ENCODE results near the gene SERP1.
"Not testable (repeated sequence)": the region's sequence is repeated elsewhere in the genome, so short reads cannot be mapped to it uniquely, and the experiment has no call there.

The SERP1 gene

DNA sequence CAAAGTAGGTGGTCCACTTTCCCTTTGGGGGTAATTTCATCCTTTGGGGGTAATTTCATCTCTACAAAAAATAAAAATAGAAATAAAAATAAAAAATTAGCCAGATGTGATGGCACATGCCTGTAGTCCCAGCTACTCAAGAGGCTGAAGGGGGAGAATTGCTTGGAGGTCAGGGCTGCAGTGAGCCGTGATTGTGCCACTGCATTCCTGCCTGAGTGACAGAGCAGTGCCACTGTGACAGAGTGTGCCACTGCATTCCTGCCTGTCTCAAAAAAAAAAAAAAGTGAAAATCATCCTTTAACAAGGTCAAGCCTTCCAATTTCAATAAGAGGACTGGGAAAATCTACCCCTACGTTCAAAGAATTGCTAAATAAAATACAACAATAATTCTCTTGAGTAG, 22.8 kb downstream of the SERP1 start:
- DNase-seq (ENCODE audit: low spot score) = no peak
- no peak overlapping the region for H3K4me3 Mint-ChIP-seq
- H3K27ac Mint-ChIP-seq = no peak overlapping the region
- no peaks in the 10 kb centered on the region for H3K4me1 Mint-ChIP-seq (ENCODE audit: low read depth)
- H3K36me3 Mint-ChIP-seq (ENCODE audit: low read depth) = no peaks in the 10 kb centered on the region
- H3K9me3 Mint-ChIP-seq = no peaks in the 10 kb centered on the region
- H3K27me3 Mint-ChIP-seq (ENCODE audit: low read depth) = peaks cover 37% of the 10 kb centered on the region

DNA sequence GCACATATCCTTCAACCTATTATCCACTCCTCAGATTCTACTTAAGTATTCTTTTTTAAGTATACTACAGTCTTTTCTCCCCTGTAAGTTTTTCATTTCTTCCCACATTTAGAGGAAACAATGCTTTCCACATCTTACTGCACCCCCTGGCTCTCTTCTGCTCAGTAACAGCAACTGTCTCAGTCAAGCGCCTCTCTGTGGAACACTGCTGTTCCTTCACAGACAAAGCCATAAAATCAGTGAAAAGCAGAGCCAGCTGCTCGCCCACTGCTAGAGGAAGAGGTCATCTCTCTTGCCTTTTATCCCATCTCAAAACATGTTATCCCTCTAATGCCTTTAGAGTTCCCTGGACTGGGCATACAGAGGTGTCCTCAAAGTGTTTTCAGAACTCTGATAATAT, 24.8 kb downstream of the SERP1 start:
- Mint-ChIP-seq H3K27me3 (ENCODE audit: low read depth) (peaks cover 26% of the 10 kb centered on the region), H3K4me3 (no peak overlapping the region), H3K27ac (no peak overlapping the region), H3K4me1 (ENCODE audit: low read depth) (no peaks in the 10 kb centered on the region), H3K36me3 (ENCODE audit: low read depth) (no peaks in the 10 kb centered on the region), H3K9me3 (peaks cover 3% of the 10 kb centered on the region)
- no peak for DNase-seq (ENCODE audit: low spot score)

DNA sequence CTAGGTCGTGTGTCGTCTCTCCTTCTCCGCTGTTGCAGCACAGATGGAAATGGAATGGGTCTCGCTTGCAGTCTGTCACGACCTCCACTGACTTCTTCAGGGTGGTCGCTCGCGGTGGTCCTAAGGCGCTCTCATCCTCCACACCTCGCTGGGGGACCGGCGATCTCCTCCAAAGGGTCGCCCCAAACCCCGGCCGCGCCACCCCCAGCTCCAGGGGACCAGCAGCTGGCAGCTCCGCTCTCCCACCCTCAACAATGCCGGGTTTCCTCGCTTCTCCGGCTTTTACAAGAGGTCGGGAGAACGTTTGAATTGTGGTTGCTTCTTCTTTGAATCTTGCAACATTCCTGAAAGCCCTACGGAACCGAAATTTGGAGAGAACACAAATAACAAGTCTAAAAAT, 25.9 kb downstream of the SERP1 start:
- H3K4me3 Mint-ChIP-seq = no peak overlapping the region
- no peak overlapping the region for H3K27ac Mint-ChIP-seq
- H3K27me3 Mint-ChIP-seq (ENCODE audit: low read depth) = peaks cover 31% of the 10 kb centered on the region
- H3K9me3 Mint-ChIP-seq = peaks cover 3% of the 10 kb centered on the region
- H3K36me3 Mint-ChIP-seq (ENCODE audit: low read depth) = no peaks in the 10 kb centered on the region
- H3K4me1 Mint-ChIP-seq (ENCODE audit: low read depth) = no peaks in the 10 kb centered on the region
- DNase-seq (ENCODE audit: low spot score) = no peak

DNA sequence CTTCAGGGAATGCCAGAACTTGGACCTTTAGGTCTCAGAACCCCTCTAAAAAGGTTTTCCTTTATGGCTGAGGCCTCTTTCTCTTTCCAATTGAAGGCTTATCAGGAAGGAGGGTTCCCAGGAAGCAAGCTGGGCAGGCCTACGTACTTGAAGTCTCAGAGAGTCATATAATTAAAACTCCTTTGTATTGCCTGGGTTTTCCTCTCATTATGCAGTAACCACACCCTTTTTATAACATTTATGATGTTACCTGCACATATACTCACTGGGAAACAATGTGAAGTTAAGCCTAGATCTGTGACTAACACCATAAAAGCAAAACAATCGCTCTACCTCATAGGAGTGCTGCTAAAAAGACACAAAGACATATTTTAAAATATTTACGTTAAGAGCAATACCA, 27.3 kb downstream of the SERP1 start:
- no peak overlapping the region for H3K27ac Mint-ChIP-seq
- peaks cover 3% of the 10 kb centered on the region for H3K9me3 Mint-ChIP-seq
- H3K27me3 Mint-ChIP-seq (ENCODE audit: low read depth) = peaks cover 30% of the 10 kb centered on the region
- no peak for DNase-seq (ENCODE audit: low spot score)
- no peaks in the 10 kb centered on the region for H3K36me3 Mint-ChIP-seq (ENCODE audit: low read depth)
- H3K4me3 Mint-ChIP-seq = no peak overlapping the region
- no peaks in the 10 kb centered on the region for H3K4me1 Mint-ChIP-seq (ENCODE audit: low read depth)

DNA sequence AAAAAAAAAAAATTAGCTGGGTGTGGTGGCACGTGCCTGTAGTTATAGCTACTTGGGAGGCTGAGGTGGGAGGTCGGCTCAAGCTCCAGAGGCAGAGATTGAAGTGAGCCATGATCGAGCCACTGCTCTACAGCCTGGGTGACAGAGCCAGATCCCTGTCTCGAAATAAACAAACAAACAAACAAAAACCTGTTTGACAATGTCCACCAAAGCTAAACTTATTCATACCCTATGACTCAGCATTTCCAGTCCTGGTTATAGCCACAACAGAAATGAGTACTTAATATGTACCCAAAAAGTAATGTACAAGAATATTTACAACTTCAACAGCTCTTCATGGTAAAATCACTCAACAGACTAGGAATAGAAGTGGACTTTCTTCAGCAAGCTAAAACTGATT, 31.1 kb downstream of the SERP1 start:
- Mint-ChIP-seq H3K27me3 (ENCODE audit: low read depth) (peaks cover 21% of the 10 kb centered on the region), H3K4me1 (ENCODE audit: low read depth) (no peaks in the 10 kb centered on the region), H3K4me3 (no peak overlapping the region), H3K27ac (no peak overlapping the region), H3K36me3 (ENCODE audit: low read depth) (no peaks in the 10 kb centered on the region), H3K9me3 (peaks cover 3% of the 10 kb centered on the region)
- DNase-seq (ENCODE audit: low spot score) = no peak

DNA sequence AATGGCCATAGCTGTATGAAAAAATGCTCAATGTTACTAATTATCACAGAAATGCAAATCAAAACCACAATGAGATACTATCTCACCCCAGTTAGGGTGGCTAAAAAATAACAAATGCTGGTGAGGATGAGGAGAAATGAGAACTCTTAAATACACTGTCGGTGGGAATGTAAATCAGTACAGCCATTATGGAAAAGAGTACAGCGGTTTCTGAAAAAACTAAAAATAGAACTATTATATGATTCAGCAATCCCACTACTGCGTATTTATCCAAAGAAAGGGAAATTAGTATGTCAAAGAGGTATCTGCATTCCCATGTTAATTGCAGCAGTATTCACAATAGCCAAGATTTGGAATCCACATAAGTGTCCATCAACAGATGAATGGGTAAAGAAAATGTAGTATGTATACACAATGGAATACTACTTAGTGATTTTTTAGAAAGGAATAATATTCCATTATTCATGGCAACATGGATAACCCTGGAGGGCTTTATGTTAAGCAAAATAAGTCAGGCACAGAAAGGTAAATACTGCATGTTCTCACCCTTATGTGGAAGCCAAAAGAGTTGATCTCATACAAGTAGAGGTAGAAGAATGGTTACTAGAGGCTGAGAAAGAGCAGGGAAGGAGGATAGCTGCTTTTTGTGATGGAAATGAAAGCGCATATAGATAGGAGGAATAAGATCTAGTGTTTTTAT, 35.0 kb downstream of the SERP1 start:
- no peaks in the 10 kb centered on the region for H3K36me3 Mint-ChIP-seq (ENCODE audit: low read depth)
- H3K9me3 Mint-ChIP-seq = no peaks in the 10 kb centered on the region
- no peak for DNase-seq (ENCODE audit: low spot score)
- H3K4me3 Mint-ChIP-seq = no peak overlapping the region
- H3K4me1 Mint-ChIP-seq (ENCODE audit: low read depth) = no peaks in the 10 kb centered on the region
- peaks cover 42% of the 10 kb centered on the region for H3K27me3 Mint-ChIP-seq (ENCODE audit: low read depth)
- no peak overlapping the region for H3K27ac Mint-ChIP-seq

DNA sequence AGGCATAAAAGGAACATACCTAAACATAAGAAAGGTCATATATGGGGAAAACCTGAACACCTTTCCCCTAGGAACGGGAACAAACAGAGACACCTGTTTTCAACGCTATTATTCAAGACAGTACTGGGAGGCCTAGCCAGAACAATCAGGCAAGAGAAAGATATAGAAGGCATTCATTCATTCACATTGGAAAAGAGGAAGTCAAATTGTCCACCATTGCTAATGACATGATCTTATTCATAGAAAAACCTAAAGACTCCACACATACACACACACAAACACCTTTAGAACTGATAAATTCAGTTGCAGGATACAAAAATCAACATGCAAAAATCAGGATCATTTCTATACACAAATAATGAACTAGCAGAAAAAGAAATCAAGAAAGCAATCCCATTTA, 36.5 kb downstream of the SERP1 start:
- Mint-ChIP-seq H3K27me3 (ENCODE audit: low read depth) (peaks cover 41% of the 10 kb centered on the region), H3K4me1 (ENCODE audit: low read depth) (no peaks in the 10 kb centered on the region), H3K36me3 (ENCODE audit: low read depth) (no peaks in the 10 kb centered on the region), H3K27ac (no peak overlapping the region), H3K9me3 (no peaks in the 10 kb centered on the region), H3K4me3 (no peak overlapping the region)
- no peak for DNase-seq (ENCODE audit: low spot score)

DNA sequence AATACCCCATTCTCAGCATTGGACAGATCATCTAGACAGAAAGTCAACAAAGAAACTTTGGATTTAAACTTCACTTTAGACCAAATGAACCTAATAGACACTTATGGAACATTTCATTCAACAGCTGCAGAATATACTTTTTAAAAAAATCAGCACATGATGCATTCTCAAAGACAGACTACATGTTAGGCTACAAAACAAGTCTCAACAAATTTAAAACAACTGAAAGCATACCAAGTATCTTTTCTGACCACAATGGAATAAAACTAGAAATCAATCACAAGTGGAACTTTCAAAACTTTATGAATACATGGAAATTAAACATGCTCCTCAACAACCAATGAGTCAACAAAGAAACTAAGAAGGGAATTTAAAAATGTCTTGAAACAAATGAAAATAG, 37.9 kb downstream of the SERP1 start:
- no peaks in the 10 kb centered on the region for H3K4me1 Mint-ChIP-seq (ENCODE audit: low read depth)
- no peaks in the 10 kb centered on the region for H3K36me3 Mint-ChIP-seq (ENCODE audit: low read depth)
- no peak for DNase-seq (ENCODE audit: low spot score)
- no peak overlapping the region for H3K27ac Mint-ChIP-seq
- H3K27me3 Mint-ChIP-seq (ENCODE audit: low read depth) = peaks cover 41% of the 10 kb centered on the region
- no peaks in the 10 kb centered on the region for H3K9me3 Mint-ChIP-seq
- H3K4me3 Mint-ChIP-seq = no peak overlapping the region

DNA sequence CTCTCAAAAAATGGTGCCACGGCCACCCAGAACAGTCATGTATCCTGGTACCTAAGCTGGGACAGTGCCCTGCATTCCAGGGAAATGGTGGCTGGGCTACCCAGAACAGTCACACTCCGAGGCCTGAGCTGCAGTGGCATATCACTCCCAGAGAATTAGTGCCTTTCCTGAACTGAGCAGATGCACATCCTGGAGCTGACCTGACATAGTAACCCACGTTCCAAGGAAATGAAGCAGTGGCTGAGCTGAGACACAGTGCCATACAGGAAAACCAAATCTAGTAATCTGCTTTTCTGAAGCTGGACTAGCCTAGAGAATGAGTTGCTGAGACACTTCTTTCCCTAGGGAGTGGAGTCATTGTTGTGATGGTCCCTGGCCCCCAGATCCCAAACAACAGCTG, 41.8 kb downstream of the SERP1 start:
- H3K9me3 Mint-ChIP-seq = peaks cover 7% of the 10 kb centered on the region
- H3K36me3 Mint-ChIP-seq (ENCODE audit: low read depth) = peaks cover 3% of the 10 kb centered on the region
- no peak overlapping the region for H3K27ac Mint-ChIP-seq
- H3K4me1 Mint-ChIP-seq (ENCODE audit: low read depth) = no peaks in the 10 kb centered on the region
- H3K4me3 Mint-ChIP-seq = no peak overlapping the region
- DNase-seq (ENCODE audit: low spot score) = no peak
- H3K27me3 Mint-ChIP-seq (ENCODE audit: low read depth) = peaks cover 26% of the 10 kb centered on the region

DNA sequence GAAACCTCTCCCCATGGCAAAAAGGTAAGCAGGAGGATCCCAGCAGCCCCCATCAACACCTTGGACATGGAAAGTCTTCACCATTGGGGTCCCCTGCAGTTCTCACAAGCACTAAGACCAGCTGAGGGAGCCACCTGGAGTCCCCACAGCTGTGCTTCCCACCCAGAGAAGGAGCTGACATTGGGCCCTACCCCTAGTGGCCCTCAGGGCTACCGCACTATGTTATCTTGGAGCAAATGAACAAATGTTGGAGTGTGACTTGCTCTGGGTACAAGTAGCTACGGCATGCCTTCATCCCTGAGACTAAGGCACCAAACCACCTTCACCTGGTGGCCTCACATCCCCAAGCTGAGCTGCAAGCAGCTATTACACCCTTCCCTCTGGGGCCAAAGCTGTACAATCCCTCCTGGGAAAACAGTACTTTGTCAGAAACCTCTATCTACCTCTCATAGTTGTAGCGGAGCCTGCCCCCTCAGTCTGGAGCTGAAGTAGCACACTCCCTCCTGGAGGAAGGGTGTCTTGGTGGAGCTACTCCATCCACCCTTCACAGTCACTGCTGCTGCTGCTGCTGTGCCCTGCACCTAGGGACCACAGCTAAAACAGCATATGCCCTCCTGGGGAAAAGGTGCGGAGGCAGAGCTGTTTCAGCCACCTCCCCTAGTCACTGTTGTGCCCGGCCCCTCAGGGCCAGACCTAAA, 42.7 kb downstream of the SERP1 start:
- Mint-ChIP-seq H3K4me3 (no peak overlapping the region), H3K4me1 (ENCODE audit: low read depth) (no peaks in the 10 kb centered on the region), H3K9me3 (peaks cover 7% of the 10 kb centered on the region), H3K27ac (no peak overlapping the region), H3K27me3 (ENCODE audit: low read depth) (peaks cover 17% of the 10 kb centered on the region), H3K36me3 (ENCODE audit: low read depth) (peaks cover 3% of the 10 kb centered on the region)
- DNase-seq (ENCODE audit: low spot score) = no peak

DNA sequence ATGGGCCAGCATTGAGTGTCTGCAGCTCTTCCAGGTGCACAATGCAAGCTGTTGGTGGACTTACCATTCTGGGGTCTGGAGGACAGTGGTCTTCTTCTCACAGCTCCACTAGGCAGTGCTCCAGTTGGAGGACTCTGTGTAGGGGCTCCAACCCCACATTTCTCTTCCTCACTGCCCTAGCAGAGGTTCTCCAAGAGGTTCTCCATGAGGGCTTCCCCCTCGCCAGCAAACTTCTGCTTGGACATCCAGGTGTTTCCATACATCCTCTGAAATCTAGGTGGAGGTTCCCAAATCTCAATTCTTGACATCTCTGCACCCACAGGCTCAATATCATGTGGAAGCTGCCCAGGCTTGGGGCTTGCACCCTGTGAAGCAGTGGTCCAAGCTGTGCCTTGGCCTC, 45.3 kb downstream of the SERP1 start:
- H3K4me1 Mint-ChIP-seq (ENCODE audit: low read depth); DNase-seq (ENCODE audit: low spot score); H3K4me3 Mint-ChIP-seq; H3K27me3 Mint-ChIP-seq (ENCODE audit: low read depth); H3K27ac Mint-ChIP-seq; H3K36me3 Mint-ChIP-seq (ENCODE audit: low read depth); H3K9me3 Mint-ChIP-seq: not testable (repeated sequence)

DNA sequence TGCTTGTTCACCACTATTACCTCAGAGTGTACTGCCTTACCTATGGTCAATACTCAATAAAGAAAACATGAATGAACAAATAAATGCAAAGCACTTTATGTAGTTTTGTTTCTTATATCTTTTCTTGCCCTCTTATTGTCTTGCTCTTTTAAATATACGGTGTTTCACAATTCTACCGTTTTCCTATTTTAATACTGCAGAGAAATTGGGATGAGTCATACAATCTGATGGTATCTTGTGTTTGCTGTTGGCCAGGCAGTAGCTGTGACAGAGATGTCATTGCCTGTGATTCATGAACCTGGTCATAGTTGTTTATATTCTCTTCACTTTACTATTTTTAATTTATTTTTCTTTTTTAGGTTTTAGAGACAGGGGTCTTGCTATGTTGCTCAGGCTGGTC, 48.3 kb downstream of the SERP1 start:
- H3K27ac Mint-ChIP-seq = no peak overlapping the region
- no peaks in the 10 kb centered on the region for H3K27me3 Mint-ChIP-seq (ENCODE audit: low read depth)
- no peak for DNase-seq (ENCODE audit: low spot score)
- no peaks in the 10 kb centered on the region for H3K4me1 Mint-ChIP-seq (ENCODE audit: low read depth)
- H3K36me3 Mint-ChIP-seq (ENCODE audit: low read depth) = peaks cover 3% of the 10 kb centered on the region
- peaks cover 7% of the 10 kb centered on the region for H3K9me3 Mint-ChIP-seq
- no peak overlapping the region for H3K4me3 Mint-ChIP-seq

DNA sequence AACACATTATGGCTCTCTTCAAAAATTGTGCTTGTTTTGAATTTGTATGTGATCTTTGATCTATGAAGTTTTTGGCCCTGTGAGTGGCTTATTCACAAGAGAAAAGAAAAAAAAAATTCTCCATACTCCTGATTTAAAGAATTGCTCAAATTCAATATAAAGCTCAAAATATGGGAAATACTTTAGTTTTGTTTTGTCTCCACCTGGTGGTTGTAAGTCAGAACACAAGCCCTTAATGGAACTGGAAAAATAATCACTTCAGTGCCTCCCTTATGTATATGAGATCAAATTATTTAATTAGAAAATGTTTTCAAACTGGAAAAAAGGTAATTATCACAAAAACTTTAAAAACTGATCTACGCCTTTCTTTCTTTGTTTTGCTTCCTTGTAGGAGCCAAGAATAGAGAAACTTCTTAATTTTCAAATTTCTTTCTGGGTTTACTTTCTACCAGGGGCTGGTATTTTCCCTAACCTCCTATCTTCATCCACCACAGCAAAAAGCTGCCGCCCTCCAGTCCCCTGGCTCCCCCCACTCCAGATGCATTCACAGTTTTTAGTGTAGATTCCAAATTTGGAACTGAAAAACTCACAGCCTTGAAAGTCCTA, 50.6 kb downstream of the SERP1 start:
- DNase-seq (ENCODE audit: low spot score) = no peak
- no peaks in the 10 kb centered on the region for H3K9me3 Mint-ChIP-seq
- H3K27ac Mint-ChIP-seq = no peak overlapping the region
- no peaks in the 10 kb centered on the region for H3K4me1 Mint-ChIP-seq (ENCODE audit: low read depth)
- H3K4me3 Mint-ChIP-seq = no peak overlapping the region
- no peaks in the 10 kb centered on the region for H3K27me3 Mint-ChIP-seq (ENCODE audit: low read depth)
- no peaks in the 10 kb centered on the region for H3K36me3 Mint-ChIP-seq (ENCODE audit: low read depth)

DNA sequence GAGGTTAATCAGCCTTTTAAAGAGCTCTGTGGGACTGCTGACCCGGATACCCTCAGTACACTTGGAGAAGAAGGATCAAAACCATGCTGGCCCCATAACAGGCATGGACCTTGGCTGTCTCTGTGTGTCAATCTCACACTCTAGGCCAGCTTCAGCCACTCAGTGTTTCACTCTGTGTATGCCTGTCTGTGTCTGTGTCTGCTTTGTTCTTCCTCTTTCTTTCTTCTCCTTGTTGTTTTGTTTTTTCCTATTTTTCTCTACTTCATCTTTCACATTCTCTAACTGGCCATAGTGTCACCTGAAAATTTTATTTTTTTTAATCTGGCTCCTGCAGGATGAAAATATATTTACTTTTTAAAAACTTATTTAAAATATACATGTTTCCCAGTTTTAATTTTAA, 51.1 kb downstream of the SERP1 start:
- H3K27ac Mint-ChIP-seq = no peak overlapping the region
- H3K36me3 Mint-ChIP-seq (ENCODE audit: low read depth) = no peaks in the 10 kb centered on the region
- no peaks in the 10 kb centered on the region for H3K4me1 Mint-ChIP-seq (ENCODE audit: low read depth)
- no peak for DNase-seq (ENCODE audit: low spot score)
- no peaks in the 10 kb centered on the region for H3K27me3 Mint-ChIP-seq (ENCODE audit: low read depth)
- no peaks in the 10 kb centered on the region for H3K9me3 Mint-ChIP-seq
- no peak overlapping the region for H3K4me3 Mint-ChIP-seq
